Measurements from ENCODE around the gene SH3RF2. TPM values are rescaled to one million over a fixed set of nuclear protein-coding genes. Genes with fewer than 3 reads are reported as not detected.

SH3RF2 gene
- total RNA-seq, 1 donor from 2014 or later, result 3.0 TPM

DNA sequence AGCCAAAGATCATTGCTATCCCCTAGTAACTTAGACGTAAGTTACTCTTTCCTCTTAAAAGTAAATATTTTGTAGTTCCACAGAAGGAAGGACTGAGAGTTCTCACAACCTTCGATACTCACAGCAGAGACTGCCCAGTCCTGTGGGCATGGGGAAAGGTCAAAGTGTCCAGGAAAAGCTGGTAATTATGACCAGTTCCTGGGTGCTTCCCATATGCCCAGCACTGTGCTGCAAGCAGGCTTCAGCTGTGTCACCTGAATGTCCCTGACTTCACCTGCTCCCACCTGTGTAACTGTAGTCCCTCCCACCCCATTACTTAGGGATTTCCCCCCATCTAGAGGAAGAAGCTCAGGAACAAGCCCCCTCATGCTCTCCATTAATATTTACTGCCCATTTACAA, 18.0 kb upstream of the SH3RF2 start:
- ATAC-seq, result no peak
- DNase-seq (ENCODE audit: low spot score), result no peak
- intact Hi-C loops (cut with DNase I), result no loop called here

DNA sequence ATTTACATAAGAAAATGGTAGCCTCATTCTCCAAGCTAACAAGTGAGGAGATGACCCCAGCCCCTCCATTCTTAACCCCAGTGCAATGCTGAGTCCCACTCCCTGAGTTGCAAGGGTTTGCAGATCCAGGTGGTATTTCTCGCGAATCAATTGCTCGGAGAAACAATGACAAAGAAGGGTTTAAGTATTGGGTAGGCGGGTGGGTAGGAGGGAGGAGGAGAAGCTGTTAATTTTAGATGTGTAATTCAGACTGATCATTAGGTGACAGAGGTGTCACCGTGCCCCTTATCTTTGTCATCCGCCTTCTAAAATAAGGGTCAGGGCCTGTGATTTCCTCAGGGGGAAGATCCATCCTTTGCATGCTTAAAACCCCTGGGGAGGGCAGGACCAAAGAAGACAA, 17.0 kb upstream of the SH3RF2 start:
- no peak for ATAC-seq
- DNase-seq (ENCODE audit: low spot score), result no peak
- intact Hi-C loops (cut with DNase I), result no loop called here

DNA sequence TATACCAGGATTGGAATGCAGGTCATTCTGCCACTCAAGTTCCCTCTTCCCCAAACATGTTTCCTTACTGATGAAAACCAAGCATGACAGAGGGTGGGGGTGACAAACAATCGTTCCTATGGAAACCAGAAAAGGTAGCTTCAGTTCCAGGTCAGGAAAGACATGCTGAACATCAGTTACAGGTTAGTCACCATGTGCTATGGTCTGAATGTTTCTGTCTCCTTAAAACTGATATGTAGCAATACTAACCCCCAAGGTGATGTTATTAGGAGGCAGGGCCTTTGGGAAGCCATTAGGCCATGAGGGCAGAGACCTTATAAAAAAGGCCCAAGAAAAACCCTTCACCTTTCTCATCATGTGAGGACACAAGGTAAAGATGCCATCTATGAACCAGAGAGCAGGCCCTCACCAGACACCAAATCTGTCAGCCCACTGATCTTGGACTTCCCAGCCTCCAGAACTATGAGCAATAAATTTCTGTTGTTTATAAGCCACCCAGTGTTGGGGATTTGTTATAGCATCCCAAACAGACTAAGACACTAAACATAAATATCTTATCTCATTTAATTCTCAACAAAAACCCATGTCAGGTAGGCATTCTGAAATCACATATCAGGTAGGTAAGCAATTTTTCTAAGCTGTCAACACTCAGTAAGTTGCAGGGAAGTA, 15.7 kb upstream of the SH3RF2 start:
- no peak for DNase-seq (ENCODE audit: low spot score)
- intact Hi-C loops (cut with DNase I), result no loop called here
- no peak for ATAC-seq

DNA sequence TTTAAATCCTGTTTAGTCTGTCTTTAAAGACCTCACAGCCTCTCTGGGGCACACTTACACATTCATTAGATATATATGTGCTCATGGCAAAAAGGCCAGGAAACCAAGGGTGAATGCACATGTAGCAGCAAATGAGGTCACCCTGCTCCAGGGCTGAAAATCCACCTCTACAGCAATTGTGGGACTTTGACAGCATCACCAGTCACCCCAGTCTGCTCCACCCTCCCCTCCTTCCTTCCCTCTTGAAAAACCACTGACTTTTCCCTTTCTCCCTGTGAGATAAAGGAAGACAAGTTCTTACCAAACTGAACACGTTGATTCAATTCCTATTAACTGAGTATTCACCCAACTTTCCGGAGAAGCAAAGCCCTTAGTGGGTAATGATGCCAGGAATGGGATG, 15.2 kb upstream of the SH3RF2 start:
- DNase-seq (ENCODE audit: low spot score) (no peak), ATAC-seq (no peak)
- intact Hi-C loops (cut with DNase I), result no loop called here

GRCh38 chr5:145922059-145922458, 14.3 kb upstream of the SH3RF2 start:
- ATAC-seq, result no peak
- DNase-seq (ENCODE audit: low spot score), result no peak
- intact Hi-C loops (cut with DNase I), result no loop called here

DNA sequence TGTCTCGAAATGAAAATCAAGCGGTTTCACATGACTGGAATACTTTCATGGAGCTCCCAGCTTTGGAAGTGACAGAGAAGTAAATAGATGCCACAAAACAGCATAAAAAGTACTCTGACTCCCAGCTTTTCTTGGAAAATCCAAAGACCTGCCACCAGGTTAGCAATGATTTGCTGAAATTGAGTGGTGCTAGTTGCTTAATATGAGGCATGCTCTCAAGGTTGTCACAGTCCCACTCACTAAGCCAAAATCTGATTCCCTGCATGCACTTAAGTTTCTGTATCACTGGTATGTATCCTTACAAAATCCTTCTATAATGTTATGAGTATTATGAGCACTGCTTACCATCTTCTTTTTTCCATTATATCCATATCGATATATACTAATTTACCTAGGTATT, 13.0 kb upstream of the SH3RF2 start:
- ATAC-seq (no peak), DNase-seq (ENCODE audit: low spot score) (no peak)
- intact Hi-C loops (cut with DNase I), result no loop called here

DNA sequence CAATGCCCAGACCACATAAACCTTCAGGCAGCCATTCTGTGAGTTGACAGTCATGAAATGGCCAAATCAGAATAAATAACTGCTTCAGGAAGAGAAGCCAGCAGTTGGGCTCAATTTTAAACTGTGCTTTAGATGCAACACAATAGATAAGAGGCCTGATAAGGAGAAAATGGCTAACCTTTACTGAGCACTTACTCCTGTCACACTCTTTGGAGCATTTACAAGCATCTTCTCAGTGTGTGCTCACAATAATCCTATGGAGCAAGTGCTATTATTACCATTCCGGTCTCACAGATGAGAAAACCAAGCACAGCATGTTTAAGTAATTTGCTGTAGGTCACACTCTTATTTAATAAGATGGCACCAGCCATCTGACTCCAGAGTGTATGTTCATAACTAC, 11.5 kb upstream of the SH3RF2 start:
- no peak for ATAC-seq

DNA sequence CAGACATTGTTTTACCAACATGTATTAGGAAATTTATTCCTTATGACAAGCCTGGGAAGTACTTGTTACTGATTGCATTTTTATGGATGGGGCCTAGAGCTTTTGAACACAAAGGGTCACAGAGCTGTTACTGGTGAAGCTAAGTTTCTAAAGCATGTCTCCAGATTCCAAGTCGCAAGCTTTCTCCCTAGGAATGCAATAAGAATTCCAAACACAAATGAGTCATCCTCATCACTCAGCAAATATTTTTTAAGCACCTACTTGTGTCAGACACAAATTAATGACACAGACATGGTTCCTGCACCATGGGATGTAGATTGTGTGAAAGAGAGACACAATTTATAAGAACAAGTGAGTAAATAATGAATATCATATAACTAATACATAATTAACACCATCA, 11.0 kb upstream of the SH3RF2 start:
- intact Hi-C loops (cut with DNase I), result no loop called here
- ATAC-seq (peak; percentile 88), DNase-seq (ENCODE audit: low spot score) (no peak)

More for the DNA sequence above, 11.5 kb upstream of the SH3RF2 start:
- no peak for DNase-seq (ENCODE audit: low spot score)
- intact Hi-C loops (cut with DNase I), result no loop called here

GRCh38 chr5:145925803-145926202, 10.6 kb upstream of the SH3RF2 start:
- intact Hi-C loops (cut with DNase I), result no loop called here
- ATAC-seq (peak; percentile 95), DNase-seq (ENCODE audit: low spot score) (no peak)

GRCh38 chr5:145931718-145932117, 4.7 kb upstream of the SH3RF2 start:
- no peak for DNase-seq (ENCODE audit: low spot score)
- ATAC-seq, result no peak
- intact Hi-C loops (cut with DNase I), result no loop called here

DNA sequence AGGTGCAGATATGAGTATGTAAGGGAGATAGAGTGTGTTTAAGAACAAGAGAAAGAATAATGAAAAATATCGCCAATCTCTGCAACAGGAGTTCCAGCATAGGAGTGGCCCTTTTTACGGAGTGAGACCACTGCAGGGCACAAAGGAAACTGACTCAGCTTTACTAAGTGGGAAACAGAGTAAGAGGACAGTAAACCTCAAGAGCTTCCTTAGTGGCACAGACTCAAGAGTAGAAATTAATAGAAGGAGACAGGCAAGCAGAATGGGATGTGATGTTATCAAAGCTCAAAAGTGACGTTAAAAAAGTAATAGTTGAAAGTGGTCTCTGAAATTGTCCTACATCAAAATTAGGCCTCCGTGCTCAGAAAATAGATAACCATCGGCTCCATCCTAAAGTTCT, 2.1 kb upstream of the SH3RF2 start:
- no peak for ATAC-seq
- DNase-seq (ENCODE audit: low spot score), result no peak
- intact Hi-C loops (cut with DNase I), result no loop called here

GRCh38 chr5:145937432-145938250, 1.3 kb downstream of the SH3RF2 start:
- ATAC-seq (no peak), DNase-seq (ENCODE audit: low spot score) (no peak)
- intact Hi-C loops (cut with DNase I), result no loop called here

GRCh38 chr5:145938776-145939539, 2.6 kb downstream of the SH3RF2 start:
- ATAC-seq (peak; percentile 33), DNase-seq (ENCODE audit: low spot score) (no peak)
- intact Hi-C loops (cut with DNase I), result no loop called here

GRCh38 chr5:145939540-145940065, 3.2 kb downstream of the SH3RF2 start:
- DNase-seq (ENCODE audit: low spot score) (no peak), ATAC-seq (no peak)
- intact Hi-C loops (cut with DNase I), result no loop called here

DNA sequence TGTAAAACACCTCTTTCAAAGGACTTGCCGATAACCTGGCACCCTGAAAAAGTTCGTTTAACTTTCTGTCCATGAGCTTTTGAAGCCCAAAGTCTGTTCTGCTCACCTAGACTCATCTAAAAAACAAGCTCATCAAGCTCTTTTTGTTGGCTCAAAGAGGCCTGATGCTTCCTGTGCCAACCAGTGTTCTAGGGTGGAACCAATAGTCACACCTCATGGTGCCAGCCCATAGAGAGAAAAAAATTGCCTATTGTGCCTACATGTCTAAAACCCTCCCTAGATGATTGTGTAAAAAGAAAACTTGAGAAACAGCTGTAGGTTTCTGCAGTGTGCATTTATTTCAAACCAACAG, 4.7 kb downstream of the SH3RF2 start:
- ATAC-seq (no peak), DNase-seq (ENCODE audit: low spot score) (no peak)
- intact Hi-C loops (cut with DNase I), result no loop called here

DNA sequence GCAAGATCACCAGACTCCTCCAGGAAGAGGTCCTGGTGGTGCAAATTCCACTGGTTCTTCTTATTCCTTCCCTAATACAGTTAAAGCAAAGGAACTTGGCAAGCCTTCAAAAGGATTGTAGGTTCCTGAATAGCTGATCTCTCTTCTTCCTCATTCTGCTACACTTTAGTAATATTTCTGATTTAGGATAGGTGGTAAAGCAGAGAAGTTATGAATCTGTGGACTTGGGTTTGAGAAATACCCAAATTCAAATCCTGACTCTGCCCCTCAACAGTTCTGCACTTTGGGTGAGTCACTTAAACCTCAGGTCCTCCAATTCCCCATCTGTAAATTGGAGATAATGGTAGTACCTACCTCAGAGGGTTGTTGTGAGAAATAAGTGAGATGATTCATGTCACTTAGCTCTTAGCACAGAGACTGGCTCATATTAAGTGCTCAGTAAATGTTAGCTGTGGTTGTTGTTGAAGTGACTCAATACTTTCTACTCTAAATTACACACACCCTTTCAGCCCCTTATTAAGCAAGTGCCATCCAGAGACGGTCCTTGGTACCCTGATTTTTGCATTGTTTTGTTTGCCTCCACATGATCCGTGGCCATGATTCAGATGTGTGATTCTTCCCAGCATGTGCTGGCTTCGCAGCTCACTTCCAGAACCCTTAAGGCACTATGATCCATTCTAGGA, 5.2 kb downstream of the SH3RF2 start:
- intact Hi-C loops (cut with DNase I), result no loop called here
- no peak for DNase-seq (ENCODE audit: low spot score)
- ATAC-seq, result no peak

- intact Hi-C loops (cut with DNase I), result no loop called here
- DNase-seq (ENCODE audit: low spot score) (no peak), ATAC-seq (no peak)
Observed at GRCh38 chr5:145942201-145942600, 5.8 kb downstream of the SH3RF2 start.

DNA sequence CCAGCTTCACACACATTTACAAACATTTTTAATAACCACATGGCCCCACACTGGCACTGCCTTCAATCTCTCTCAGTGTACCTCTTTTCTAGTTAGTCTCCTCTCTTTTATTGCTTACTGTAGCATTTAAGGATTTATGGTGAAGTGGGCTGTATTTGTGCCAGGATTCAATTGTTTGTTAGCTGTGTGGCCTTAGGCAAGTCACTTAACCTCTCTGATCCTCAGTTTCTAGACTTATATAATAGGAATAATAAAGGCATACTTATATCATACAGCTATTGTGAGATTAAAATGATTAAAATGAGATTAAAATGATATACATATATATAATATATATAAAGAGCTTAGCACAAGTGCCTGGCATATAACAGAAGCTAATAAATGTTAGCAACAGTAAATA, 6.4 kb downstream of the SH3RF2 start:
- ATAC-seq, result no peak
- intact Hi-C loops (cut with DNase I), result no loop called here
- DNase-seq (ENCODE audit: low spot score), result no peak

- ATAC-seq, result no peak
- DNase-seq (ENCODE audit: low spot score), result no peak
- intact Hi-C loops (cut with DNase I), result no loop called here
Observed at GRCh38 chr5:145943674-145944121, 7.3 kb downstream of the SH3RF2 start.

All from sciatic nerve (tissue), 2 donors.